Stimulated activated CD8-positive, alpha-beta memory T cell treated with anti-CD3 and anti-CD28 coated beads, Interleukin-7, amount 100 ng/mL, for 24 hours (primary cell): ENCODE data around the gene GARNL3.
A peak's percentile ranks its signal among the peaks of the same experiment; 100 is the strongest.

Experiments
- DNase-seq: peaks from one replicate; pipeline ENCODE4 v3.0.0-alpha.2; 2020; ENCODE audit warnings: low read depth

GARNL3 gene

GRCh38 chr9:127405344-127406125, 141.0 kb downstream of the GARNL3 start:
- DNase-seq, result no peak

- no peak for DNase-seq
These were observed 142.4 kb downstream of the GARNL3 start for GRCh38 chr9:127406799-127407491.

- no peak for DNase-seq
These were observed 142.9 kb downstream of the GARNL3 start for GRCh38 chr9:127407492-127407843.

GRCh38 chr9:127411122-127411521, 146.5 kb downstream of the GARNL3 start:
- no peak for DNase-seq

GRCh38 chr9:127415141-127415540, 150.6 kb downstream of the GARNL3 start:
- no peak for DNase-seq

GRCh38 chr9:127415657-127416056, 151.1 kb downstream of the GARNL3 start:
- no peak for DNase-seq

- no peak for DNase-seq
These were observed 152.8 kb downstream of the GARNL3 start for GRCh38 chr9:127417131-127418036.

- no peak for DNase-seq
These were observed 153.5 kb downstream of the GARNL3 start for GRCh38 chr9:127418037-127418471.

- no peak for DNase-seq
These were observed 154.8 kb downstream of the GARNL3 start for GRCh38 chr9:127419348-127419747.

- no peak for DNase-seq
These were observed 156.5 kb downstream of the GARNL3 start for GRCh38 chr9:127421057-127421456.

- no peak for DNase-seq
These were observed 157.7 kb downstream of the GARNL3 start for GRCh38 chr9:127422133-127422782.

GRCh38 chr9:127422787-127423186, 158.2 kb downstream of the GARNL3 start:
- no peak for DNase-seq

GRCh38 chr9:127423476-127423933, 158.9 kb downstream of the GARNL3 start:
- no peak for DNase-seq

- DNase-seq, result peak; percentile 89
These were observed 159.5 kb downstream of the GARNL3 start, which contains the start of gene ZNF79 for GRCh38 chr9:127423934-127424675. TSS of gene ZNF79 (plus strand) at chr9:127424382. CDS start at chr9:127424788, 406 bp downstream.

GRCh38 chr9:127424676-127424999, 160.1 kb downstream of the GARNL3 start:
- no peak for DNase-seq

GRCh38 chr9:127426756-127427155, 162.2 kb downstream of the GARNL3 start:
- no peak for DNase-seq

GRCh38 chr9:127428348-127428747, 163.8 kb downstream of the GARNL3 start:
- DNase-seq, result no peak

- no peak for DNase-seq
These were observed 165.8 kb downstream of the GARNL3 start for GRCh38 chr9:127430415-127430814.

GRCh38 chr9:127437497-127438264, 173.1 kb downstream of the GARNL3 start:
- no peak for DNase-seq

- DNase-seq, result no peak
These were observed 173.8 kb downstream of the GARNL3 start for GRCh38 chr9:127438394-127438793.
